Ramos (cell line): Measurements from ENCODE around the gene FGFR3.

Experiments
- in situ Hi-C: fragments of 300-500 bp; cut with MboI; formaldehyde crosslinking; loops from one replicate; pipeline ENCODE4 v1.14.3; 2022; ENCODE audit warnings: low sequenced_read_pairs; ENCODE audit not compliant: unreplicated experiment

Gene FGFR3

DNA sequence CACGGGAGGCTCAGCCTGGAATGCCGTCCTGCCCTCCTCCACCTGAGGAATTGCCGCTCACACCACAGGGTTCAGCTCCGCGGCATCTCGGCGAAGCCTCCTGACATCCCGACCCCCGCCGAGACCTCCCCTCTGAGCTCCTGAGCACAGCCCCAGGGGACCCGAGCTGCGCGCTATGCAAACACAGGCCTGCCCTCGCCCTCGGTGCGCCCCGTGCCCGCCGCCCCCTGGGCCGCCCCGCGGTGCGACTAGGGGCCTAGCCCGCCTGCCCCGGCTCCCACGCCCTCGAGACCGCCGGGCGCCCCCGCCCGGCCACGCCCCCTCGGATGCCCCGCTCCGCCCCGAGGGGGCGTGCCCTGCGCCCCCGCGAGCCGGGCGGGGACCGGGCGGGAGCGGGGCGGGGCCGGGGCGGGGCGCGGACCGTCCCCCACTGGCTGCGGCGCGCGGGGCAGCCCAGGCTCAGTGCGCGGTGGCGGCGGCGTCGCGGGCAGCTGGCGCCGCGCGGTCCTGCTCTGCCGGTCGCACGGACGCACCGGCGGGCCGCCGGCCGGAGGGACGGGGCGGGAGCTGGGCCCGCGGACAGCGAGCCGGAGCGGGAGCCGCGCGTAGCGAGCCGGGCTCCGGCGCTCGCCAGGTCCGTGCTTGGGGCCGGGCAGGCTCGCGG lies at the start of gene FGFR3:
FGFR3 (plus strand) TSS at position 462 of the 664 bp plus-strand sequence. CDS start 642 bp downstream, outside the sequence.
- in situ Hi-C loops, result loop anchor here (25.0 kb wide), 1 partner anchor 394 kb away; no protein-coding TSS in a partner anchor

DNA sequence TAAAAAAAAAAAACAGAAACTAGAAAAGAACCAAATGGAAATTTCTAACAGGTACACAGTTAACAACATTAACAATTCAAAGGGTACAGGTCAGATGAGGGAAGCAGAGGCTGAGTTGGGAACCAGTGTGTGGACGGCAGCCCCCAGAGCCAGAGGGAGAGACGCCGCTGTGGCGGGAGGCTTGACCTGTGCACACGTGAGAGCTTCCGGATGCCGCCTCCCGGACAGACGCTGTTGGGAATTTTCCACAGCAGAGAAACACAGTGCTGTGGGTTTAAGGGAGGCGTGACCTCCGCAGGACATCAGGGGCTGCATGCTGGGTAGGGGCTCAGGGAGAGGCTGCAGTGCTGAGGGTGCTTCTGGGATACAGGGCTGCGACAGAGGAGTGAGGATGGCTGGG lies 49.5 kb upstream of the FGFR3 start:
- in situ Hi-C loops, result loop anchor here (5.0 kb wide), 1 partner anchor 74 kb away; no protein-coding TSS in a partner anchor

DNA sequence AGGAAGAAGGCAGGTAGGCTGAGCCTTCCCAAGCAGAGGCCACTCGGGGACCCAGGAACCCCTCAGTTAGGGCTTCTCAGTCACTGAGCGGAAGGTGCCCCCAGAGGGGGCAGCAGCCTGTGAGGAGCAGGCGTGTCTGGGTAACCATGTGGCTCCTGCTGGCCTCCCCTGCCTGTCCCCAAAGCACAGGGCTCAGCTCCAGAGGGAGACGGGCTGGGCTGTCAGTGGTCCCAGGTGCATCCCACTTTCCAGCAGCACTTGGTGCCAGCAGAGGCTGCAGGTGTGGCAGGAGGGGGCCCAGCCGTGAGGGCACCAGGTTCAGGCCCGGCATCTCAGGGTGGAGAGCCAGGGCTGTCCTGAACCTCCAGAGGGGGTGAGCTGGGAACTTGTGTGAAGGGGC lies 49.1 kb upstream of the FGFR3 start:
- in situ Hi-C loops, result loop anchor here (5.0 kb wide), 1 partner anchor 73 kb away; no protein-coding TSS in a partner anchor

DNA sequence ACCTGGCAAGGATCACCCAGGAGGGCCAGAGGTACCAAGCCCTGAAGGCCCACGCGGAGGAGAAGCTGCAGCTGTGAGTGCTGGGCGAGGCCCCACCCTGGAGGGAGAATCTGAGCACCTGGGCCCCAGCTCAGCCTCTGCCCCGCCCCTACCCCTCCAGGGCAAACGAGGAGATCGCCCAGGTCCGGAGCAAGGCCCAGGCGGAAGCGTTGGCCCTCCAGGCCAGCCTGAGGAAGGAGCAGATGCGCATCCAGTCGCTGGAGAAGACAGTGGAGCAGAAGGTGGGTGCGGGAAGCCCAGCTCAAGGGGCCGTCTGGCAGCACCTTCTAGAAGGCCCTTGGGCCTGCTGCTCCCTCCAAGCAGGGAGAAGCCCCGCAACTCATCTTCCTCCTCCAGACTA lies 48.5 kb upstream of the FGFR3 start:
- in situ Hi-C loops, result loop anchor here (5.0 kb wide), 1 partner anchor 73 kb away; no protein-coding TSS in a partner anchor

DNA sequence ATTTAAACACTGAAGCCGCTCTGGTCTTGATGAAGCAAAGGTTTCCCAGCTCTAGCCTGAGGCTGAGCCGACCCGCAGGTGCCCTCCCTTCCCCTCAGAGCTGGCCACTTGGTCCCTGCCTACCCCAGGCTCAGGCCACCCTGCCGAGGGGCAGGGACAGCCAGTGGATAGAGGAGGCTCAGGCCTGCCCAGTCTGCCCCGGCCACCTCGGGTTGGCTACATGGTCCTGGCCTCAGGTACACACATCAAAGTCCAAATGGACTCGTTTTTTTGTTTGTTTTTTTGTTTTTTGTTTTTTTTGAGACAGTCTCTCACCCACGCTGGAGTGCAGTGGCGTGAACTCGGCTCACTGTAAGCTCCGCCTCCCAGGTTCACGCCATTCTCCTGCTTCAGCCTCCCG lies 47.9 kb upstream of the FGFR3 start:
- in situ Hi-C loops, result no loop called here

DNA sequence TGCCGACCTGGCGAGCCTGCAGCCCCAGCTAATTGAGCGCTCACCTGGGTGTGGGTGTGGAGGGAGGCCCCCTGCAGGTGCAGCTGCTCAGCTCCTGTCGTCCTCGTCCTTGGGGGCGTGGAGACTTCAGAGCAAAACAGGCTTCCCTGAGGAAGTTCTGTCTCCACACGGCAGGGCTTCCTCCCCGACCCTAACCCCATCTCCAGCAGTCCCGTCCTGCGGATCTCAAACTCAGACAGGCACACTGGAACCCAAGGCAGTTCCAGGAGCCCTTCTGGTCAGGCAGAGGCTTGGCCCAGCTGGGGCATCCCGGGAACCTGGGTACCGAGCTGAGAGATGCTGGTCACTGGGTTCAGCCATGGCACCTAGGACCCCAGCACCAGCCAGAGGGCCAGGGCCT lies 47.4 kb upstream of the FGFR3 start:
- in situ Hi-C loops, result no loop called here

DNA sequence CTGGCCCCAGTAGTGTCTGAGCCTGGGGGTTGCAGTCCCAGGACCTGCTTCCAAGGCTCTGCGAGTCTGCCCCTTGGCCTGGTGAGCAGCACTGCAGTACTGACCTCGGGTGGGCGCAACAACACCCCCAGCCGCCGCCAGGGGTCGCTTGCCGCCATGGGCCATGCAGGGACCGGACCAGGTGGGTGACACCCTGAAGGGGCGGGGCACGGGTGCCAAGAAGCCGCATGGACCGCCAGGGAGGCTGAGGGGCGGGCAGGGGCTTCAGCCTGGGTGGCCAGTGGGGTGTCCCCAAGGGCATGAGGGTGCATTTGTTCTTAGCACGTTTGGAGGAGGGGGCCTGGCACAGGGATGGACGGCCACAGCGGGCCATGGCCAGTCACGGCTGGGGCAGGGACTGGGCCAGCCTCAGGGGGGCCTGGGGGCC lies 46.8 kb upstream of the FGFR3 start:
- in situ Hi-C loops, result no loop called here

DNA sequence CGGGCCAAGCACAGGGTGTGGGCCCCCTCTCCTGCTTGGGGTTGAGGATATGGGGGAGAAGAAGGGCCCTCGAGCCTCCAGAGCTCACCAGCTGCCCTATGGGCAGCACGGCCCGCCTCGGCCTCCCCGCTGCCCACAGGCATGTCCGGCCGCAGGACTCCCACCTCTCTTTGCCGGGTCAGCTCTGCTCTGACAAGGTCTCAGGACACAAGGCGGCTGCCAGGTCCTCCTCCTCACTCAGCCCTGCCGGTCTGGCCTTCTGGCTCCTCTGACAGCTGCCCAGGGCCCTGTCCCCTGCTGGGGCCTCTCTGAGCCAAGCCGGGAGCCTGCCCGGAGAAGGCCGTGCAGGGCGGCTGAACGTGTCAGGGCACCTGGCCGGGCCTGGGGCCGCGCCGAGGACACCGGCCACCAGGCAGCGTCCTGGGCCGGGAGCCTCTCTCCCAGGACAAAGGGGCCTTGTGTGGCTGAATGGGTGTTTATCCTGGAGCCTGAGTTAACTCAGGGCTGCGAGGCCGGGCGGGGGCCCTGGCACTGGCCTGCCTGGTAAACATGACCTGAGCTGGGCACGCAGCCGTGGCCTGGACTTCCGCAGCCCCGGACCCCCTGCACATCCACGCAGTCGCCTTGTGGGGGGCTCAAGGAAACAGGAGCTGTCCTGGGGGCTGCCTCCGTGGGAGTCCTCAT lies 46.0 kb upstream of the FGFR3 start:
- in situ Hi-C loops, result no loop called here

DNA sequence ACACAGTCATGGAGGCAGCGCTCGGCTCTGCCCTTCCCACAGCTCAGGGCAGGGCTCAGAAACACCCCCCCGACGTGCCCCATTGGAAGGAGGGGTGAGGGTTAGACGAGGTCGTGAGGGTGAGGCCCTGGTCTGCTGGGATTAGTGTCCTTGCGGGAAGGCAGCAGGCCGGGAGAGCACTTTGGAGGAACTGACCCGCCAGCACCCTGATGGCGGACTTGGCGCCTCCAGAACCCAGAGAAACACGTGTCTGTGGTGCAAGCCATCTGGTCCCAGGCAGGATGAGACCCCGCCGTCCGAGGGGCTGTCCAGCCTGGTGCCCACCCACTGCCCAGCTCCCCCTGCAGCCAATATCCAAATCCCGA lies 45.5 kb upstream of the FGFR3 start:
- in situ Hi-C loops, result no loop called here

DNA sequence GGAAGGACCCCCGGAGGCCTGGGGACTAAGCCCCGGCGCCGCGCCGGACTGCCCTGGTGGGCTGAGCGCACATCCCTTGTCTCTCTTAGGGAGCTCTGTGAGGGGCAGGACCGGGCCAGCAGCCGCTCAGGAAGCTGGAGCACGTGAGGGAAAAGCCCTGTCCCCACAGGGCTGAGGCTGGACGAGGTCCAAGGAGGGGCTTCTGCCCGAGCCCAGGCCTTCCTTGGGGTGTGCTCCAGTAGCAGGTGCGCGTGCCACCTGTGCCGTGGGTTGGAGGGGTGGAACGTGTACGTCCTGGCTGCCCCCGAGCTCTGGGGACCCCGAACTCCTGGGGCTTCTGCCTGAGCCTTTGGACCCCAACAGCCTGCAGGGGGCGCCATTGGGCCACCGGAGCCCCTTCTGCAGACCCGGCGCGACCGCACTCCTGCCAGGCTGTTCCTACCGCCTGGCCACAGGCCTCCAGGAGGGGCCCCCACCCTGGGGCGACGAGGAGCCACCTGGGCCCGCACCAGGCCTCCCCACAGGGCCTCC lies 44.6 kb upstream of the FGFR3 start:
- in situ Hi-C loops, result no loop called here

DNA sequence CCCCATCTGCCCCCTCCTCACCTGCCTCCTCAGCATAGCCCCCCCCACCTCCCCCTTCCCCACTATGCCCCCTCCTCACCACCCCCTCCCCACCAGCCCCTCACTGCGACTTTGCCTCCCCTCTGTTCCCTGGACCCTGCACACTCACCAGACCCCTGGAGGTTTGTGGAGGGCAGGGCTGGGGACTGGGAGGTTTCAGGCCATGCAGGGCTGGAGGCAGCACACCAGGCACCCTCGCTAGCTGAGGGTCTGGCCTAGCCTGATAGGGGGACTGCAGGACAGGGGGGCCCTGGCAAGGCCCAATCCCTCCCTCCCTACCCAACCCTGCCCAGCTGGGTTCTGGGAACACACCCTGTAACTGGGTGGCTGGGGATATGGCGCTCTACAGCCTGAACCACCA lies 43.7 kb upstream of the FGFR3 start:
- in situ Hi-C loops, result no loop called here

DNA sequence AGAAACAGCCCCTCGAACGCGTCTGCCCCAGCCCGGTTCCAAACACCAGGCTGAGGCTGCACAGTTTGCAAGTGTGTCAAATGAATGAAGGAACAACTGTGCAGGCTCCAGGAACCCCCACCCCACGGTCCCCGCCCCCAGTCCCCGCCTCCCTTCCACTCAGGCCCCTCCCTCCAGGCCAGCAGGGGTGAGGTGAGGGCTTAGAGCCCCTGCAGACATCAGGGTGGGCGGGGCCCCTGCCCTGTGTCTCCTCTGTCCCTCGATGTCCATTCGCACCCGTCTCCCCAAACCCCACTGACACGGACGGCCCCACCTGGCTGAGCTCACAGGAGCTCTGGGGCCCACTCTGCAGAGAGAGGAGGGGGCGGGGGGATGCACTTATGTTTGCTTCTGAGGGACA lies 43.3 kb upstream of the FGFR3 start:
- in situ Hi-C loops, result loop anchor here (10.0 kb wide), 1 partner anchor 155 kb away; no protein-coding TSS in a partner anchor

DNA sequence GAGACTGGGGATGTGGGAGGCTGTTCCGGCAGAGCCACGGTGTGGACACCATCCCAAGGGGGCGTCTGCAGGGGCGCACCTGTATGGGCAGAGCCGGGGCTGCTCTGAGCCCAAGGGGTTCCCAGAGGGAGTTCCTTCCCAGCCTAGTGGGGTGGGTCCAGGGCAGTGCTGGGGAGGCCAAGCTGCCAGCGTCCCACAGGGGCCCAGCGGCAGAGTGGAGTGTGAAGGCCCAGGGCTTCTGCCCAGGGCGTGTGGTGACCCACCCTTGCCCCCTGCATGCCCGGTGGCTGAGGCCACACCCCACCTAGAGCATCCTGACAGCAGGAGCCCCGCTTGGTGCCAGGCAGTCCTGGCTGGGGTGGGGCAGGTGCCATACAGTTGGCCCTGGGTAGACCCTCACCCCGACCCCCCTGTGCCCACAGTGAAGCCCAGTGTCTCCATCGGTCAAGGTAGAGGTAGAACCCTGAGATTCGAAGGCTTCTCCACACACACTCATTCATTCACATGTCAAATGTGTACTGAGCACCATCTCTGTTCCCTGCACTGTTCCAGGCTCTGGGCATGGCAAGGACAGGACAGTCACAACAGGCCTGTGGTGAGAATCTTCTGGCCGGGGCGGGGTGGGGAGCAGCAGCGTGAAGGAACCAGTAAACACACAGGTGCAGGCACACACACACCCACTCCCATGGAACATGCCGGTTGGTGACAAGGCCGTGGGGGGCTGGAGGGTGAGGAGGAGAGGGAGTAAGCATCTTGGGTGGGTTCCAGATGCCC lies 42.5 kb upstream of the FGFR3 start:
- in situ Hi-C loops, result loop anchor here (10.0 kb wide), 1 partner anchor 154 kb away; no protein-coding TSS in a partner anchor

DNA sequence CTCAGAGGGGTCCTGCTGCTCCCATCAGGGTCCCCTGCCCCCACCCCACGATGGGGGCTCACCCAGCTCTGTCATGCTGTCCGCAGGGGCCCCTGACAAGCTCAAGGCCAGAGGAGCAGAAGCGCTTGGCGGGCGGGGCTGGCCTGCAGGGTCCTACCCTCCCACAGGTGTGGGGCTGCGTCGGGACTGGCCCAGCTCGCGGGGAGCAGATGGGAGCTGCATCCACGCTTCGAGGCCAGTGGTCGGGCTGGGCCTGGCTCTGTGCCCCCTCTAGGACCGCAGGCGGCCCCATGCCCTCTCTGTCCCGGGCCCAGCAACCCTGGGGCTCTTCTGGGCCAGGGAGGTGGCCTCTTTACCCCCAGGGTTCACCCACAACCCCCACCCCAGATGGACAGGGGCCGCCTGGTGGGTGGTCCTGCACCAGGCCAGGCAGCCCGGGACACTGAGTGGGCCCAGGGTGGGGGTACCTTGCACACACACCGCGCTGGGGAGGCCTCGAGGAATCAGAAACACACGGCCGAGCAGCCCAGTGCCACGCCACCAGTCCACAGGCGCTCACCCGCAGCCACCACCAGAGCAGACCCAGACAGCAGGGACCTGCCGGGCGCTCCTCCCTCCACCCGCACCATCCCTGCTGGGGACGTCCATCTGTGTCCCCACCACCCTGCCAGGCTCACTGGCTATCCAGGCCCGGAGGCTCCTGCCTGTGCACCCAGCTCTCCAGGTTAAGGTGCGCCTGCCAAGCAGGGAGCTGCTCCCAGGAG lies 41.8 kb upstream of the FGFR3 start:
- in situ Hi-C loops, result loop anchor here (10.0 kb wide), 1 partner anchor 153 kb away; no protein-coding TSS in a partner anchor

DNA sequence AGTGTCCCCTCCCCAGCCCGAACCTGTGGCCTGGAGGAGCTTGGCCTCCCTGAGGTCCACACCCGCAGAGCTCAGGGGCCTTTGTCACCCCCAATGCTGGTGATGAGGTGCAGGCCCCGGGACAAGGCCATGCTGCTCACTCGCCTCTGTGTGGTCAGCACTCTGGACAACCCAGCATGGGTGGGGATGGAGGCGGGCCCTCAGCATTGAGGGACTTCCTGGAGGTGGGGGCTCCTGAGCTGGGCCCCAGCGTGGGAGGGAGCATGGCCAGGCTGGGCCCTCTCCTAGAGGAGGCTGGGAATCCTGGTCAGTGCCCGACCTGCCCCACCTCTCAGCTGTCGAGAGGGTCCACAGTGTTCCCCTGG lies 41.2 kb upstream of the FGFR3 start:
- in situ Hi-C loops, result loop anchor here (10.0 kb wide), 1 partner anchor 153 kb away; no protein-coding TSS in a partner anchor

DNA sequence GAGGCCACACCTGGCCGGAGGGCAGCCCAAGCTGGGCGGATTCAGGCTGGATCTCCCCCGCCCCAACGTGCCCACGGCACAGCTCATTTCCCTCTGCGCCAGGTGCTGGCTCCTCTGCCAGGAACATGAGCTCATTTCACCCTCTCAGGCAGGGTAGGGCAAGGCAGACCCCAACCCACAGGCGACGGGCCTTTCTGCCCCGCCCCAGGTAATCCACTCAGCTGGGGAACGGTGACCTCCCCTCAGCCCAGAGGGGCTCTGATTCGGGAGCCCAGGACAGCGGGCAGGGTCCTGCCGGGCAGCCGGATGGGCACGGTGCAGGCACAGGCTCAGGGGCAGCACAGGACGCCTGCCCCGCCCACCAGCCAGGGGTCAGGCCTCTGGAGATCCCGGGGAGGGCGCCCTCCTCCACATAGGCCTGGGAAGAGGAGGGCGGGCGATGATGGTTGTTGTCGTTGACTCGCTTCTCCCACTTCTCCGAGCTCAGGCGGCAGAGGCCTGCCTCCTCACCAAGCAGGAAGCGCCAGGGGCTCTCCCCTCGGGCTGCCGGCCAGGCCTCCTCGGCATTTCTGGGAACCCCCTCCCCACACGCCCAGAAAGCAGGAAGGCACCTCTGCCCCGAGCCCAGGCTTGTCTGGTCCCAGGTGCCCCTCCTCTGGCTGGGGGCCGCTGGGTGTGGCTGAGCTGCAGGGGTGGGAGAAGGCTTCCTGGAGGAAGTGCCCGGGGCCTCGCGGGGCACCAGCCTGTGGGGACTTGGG lies 40.6 kb upstream of the FGFR3 start:
- in situ Hi-C loops, result loop anchor here (10.0 kb wide), 1 partner anchor 152 kb away; no protein-coding TSS in a partner anchor

DNA sequence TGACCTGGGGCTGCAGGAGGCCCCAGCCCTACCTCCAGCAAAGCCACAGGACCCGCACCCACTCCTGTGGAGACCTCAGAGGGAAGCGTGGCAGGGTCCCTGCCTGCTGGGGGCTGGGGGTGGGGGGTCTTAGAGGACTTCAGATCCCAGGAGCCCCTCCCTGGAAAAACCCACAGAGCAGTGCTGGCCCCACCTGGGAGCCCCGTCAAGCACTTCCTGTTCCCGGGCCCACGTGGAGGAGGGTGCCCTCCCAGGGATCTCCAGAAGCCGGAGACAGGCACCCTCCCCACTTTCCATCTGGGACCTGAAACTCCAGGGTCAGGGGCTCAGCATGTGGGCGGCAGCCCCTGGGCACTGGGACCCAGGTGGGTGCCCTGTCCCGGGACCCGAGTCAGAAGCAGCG lies 39.8 kb upstream of the FGFR3 start:
- in situ Hi-C loops, result loop anchor here (10.0 kb wide), 1 partner anchor 152 kb away; no protein-coding TSS in a partner anchor

DNA sequence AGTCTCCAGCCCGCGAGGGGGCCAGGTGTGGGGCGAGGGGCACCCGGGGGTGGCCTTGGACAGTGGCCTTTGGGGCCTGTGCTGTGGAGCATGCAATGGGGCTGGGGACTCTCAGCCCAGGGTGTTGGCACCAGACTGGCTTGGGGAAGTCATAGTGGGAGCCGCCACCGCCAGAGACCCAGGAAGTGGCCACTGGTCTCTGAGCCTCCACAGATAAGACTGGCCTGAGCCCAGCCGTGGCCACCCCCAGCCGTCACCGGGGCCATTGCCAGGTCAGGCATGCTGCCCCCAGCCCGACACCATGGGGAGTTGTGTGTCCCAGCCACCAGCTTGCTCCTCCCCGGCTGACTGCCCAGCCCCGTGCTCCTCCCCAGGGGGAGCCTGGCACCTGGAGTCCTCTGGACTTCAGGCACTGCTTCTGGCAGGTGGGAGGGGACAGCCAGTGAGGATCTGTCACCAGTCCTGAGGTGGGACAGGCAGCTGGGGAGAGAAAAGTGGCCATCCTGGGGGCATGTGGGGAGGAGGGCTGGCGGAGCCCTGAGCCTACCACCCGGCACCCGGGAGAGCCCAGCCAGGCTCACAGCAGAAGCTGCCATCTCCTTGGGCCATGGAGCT lies 39.3 kb upstream of the FGFR3 start:
- in situ Hi-C loops, result loop anchor here (10.0 kb wide), 1 partner anchor 151 kb away; no protein-coding TSS in a partner anchor
